NCI-H524 treated with DMSO at 0.1 percent for 48 hours (cell line): ENCODE data around the gene BSN.
A peak's percentile ranks its signal among the peaks of the same experiment; 100 is the strongest.

Source experiments
- DNase-seq: peaks from one replicate; lab custom pipeline; 2025; lab: John Stamatoyannopoulos, UW

Gene BSN

GRCh38 chr3:49553692-49554632 lies at the start of gene BSN:
BSN (plus strand) TSS chr3:49554477; CDS start chr3:49554603, 126 bp downstream.
- peak; percentile 56 for DNase-seq

- no peak for DNase-seq
Observed at GRCh38 chr3:49506906-49507305, 47.4 kb upstream of the BSN start.

GRCh38 chr3:49509028-49509561 lies 45.2 kb upstream of the BSN start:
- DNase-seq, result no peak

GRCh38 chr3:49511639-49512038 lies 42.6 kb upstream of the BSN start:
- DNase-seq, result no peak

- DNase-seq, result no peak
Observed at GRCh38 chr3:49512781-49513355, 41.4 kb upstream of the BSN start.

GRCh38 chr3:49513494-49514124 lies 40.7 kb upstream of the BSN start:
- no peak for DNase-seq

- no peak for DNase-seq
Observed at GRCh38 chr3:49518016-49518415, 36.3 kb upstream of the BSN start.

GRCh38 chr3:49518441-49518840 lies 35.8 kb upstream of the BSN start:
- no peak for DNase-seq

- no peak for DNase-seq
Observed at GRCh38 chr3:49519296-49519695, 35.0 kb upstream of the BSN start.

GRCh38 chr3:49519916-49520385 lies 34.3 kb upstream of the BSN start:
- no peak for DNase-seq

- DNase-seq, result no peak
Observed at GRCh38 chr3:49523756-49524747, 30.2 kb upstream of the BSN start.

GRCh38 chr3:49529567-49529966 lies 24.7 kb upstream of the BSN start:
- no peak for DNase-seq

GRCh38 chr3:49530231-49530630 lies 24.0 kb upstream of the BSN start:
- no peak for DNase-seq

- no peak for DNase-seq
Observed at GRCh38 chr3:49530701-49531100, 23.6 kb upstream of the BSN start.

- DNase-seq, result no peak
Observed at GRCh38 chr3:49531218-49531617, 23.1 kb upstream of the BSN start.

GRCh38 chr3:49531715-49532114 lies 22.6 kb upstream of the BSN start:
- DNase-seq, result no peak

- DNase-seq, result no peak
Observed at GRCh38 chr3:49533031-49533430, 21.2 kb upstream of the BSN start.

- DNase-seq, result no peak
Observed at GRCh38 chr3:49533786-49534519, 20.3 kb upstream of the BSN start.

GRCh38 chr3:49534581-49535441 lies 19.5 kb upstream of the BSN start:
- no peak for DNase-seq
